Type B pancreatic cell (in vitro differentiated cells): ENCODE results near the gene DARS1. TPM values are rescaled to one million over a fixed set of nuclear protein-coding genes. Genes with fewer than 3 reads are reported as not detected.
A peak's percentile ranks its signal among the peaks of the same experiment; 100 is the strongest.

Source experiments
- DNase-seq: peaks from one replicate; pipeline ENCODE4 v3.0.0; 2021; ENCODE audit warnings: mixed read lengths; ENCODE audit not compliant: unreplicated experiment; ENCODE audit errors: extremely low spot score
- H3K27ac Mint-ChIP-seq: 2 replicates; pipeline ENCODE4 v1.8.0; 2021; ENCODE audit warnings: mild to moderate bottlenecking, mixed read lengths
- H3K27me3 Mint-ChIP-seq: 2 replicates; pipeline ENCODE4 v1.8.0; 2021; ENCODE audit warnings: mixed read lengths
- H3K36me3 Mint-ChIP-seq: 2 replicates; pipeline ENCODE4 v1.8.0; 2021; ENCODE audit warnings: mixed read lengths
- H3K4me1 Mint-ChIP-seq: one replicate; pipeline ENCODE4 v1.8.0; 2021; ENCODE audit warnings: mixed read lengths; ENCODE audit not compliant: unreplicated experiment
- H3K4me3 Mint-ChIP-seq: 2 replicates; pipeline ENCODE4 v1.8.0; 2021; ENCODE audit warnings: mild to moderate bottlenecking, mixed read lengths
- H3K9me3 Mint-ChIP-seq: 2 replicates; pipeline ENCODE4 v1.8.0; 2021; ENCODE audit warnings: mixed read lengths
- CTCF ChIP-seq: fragments of 200-600 bp; sonication (generic); conservative IDR thresholded peaks from 2 replicates; pipeline ENCODE4 v1.5.0; 2021; ENCODE audit warnings: antibody characterized with exemption, mild to moderate bottlenecking
- total RNA-seq: library from RNA; stranded (reverse); gene quantifications from 2 replicates; pipeline ENCODE4 v1.2.1, GENCODE V29; 2021; ENCODE audit warnings: low replicate concordance

DARS1 gene
- total RNA-seq, 1 donor from 2014 or later = 58.4 TPM

- TF ChIP-seq CTCF = no peak
- peaks cover 16% of the 10 kb centered on the region for H3K36me3 Mint-ChIP-seq
- no peak overlapping the region for H3K27ac Mint-ChIP-seq
- DNase-seq = no peak
- no peaks in the 10 kb centered on the region for H3K9me3 Mint-ChIP-seq
- no peaks in the 10 kb centered on the region for H3K4me1 Mint-ChIP-seq
- H3K27me3 Mint-ChIP-seq = no peaks in the 10 kb centered on the region
- no peak overlapping the region for H3K4me3 Mint-ChIP-seq
These were observed 70.9 kb downstream of the DARS1 start for GRCh38 chr2:135914485-135914884.

GRCh38 chr2:135913727-135914365, 71.6 kb downstream of the DARS1 start:
- Mint-ChIP-seq H3K4me3 (no peak overlapping the region), H3K9me3 (no peaks in the 10 kb centered on the region), H3K4me1 (no peaks in the 10 kb centered on the region), H3K27ac (no peak overlapping the region), H3K36me3 (peaks cover 19% of the 10 kb centered on the region), H3K27me3 (no peaks in the 10 kb centered on the region)
- DNase-seq = no peak
- peak; percentile 95 for TF ChIP-seq CTCF

GRCh38 chr2:135909976-135910375, 75.5 kb downstream of the DARS1 start:
- H3K27ac Mint-ChIP-seq = no peak overlapping the region
- no peaks in the 10 kb centered on the region for H3K4me1 Mint-ChIP-seq

GRCh38 chr2:135905679-135906078, 79.7 kb downstream of the DARS1 start:
- no peaks in the 10 kb centered on the region for H3K27me3 Mint-ChIP-seq
- no peak for TF ChIP-seq CTCF
- peaks cover 38% of the 10 kb centered on the region for H3K36me3 Mint-ChIP-seq
- no peaks in the 10 kb centered on the region for H3K9me3 Mint-ChIP-seq
- DNase-seq = no peak
- H3K4me3 Mint-ChIP-seq = no peak overlapping the region
- H3K27ac Mint-ChIP-seq = no peak overlapping the region
- no peaks in the 10 kb centered on the region for H3K4me1 Mint-ChIP-seq

More at GRCh38 chr2:135909976-135910375, 75.5 kb downstream of the DARS1 start:
- peaks cover 37% of the 10 kb centered on the region for H3K36me3 Mint-ChIP-seq
- no peaks in the 10 kb centered on the region for H3K27me3 Mint-ChIP-seq
- no peak overlapping the region for H3K4me3 Mint-ChIP-seq
- TF ChIP-seq CTCF = no peak
- H3K9me3 Mint-ChIP-seq = no peaks in the 10 kb centered on the region
- no peak for DNase-seq

GRCh38 chr2:135904341-135904989, 81.0 kb downstream of the DARS1 start:
- H3K27me3 Mint-ChIP-seq = no peaks in the 10 kb centered on the region
- no peaks in the 10 kb centered on the region for H3K4me1 Mint-ChIP-seq
- no peak overlapping the region for H3K27ac Mint-ChIP-seq
- peaks cover 27% of the 10 kb centered on the region for H3K36me3 Mint-ChIP-seq
- no peaks in the 10 kb centered on the region for H3K9me3 Mint-ChIP-seq
- no peak overlapping the region for H3K4me3 Mint-ChIP-seq
- no peak for TF ChIP-seq CTCF
- DNase-seq = no peak
